Subcutaneous abdominal adipose tissue (tissue), 5 donors: ENCODE measurements around the gene SYK.

Experiments
- H3K27ac ChIP-seq: one replicate; pipeline ENCODE4 v1.7.0; 2013; ENCODE audit warnings: low read depth, mild to moderate bottlenecking, inconsistent platforms, low read length, moderate library complexity
- H3K27me3 ChIP-seq, 5 donors: one replicate each; pipeline ENCODE4 v1.7.0; 2013; ENCODE audit warnings: low read length in 5 of 5, inconsistent platforms in 1 of 5; ENCODE audit not compliant: control insufficient read depth in 5 of 5, insufficient read depth in 4 of 5
- H3K36me3 ChIP-seq, 5 donors: one replicate each; pipeline ENCODE4 v1.7.0; 2013; ENCODE audit warnings: low read length in 5 of 5; ENCODE audit not compliant: control insufficient read depth in 5 of 5, insufficient read depth in 5 of 5
- H3K4me1 ChIP-seq, 5 donors: one replicate each; pipeline ENCODE4 v1.7.0; 2013; ENCODE audit warnings: low read length in 5 of 5, mild to moderate bottlenecking in 3 of 5, moderate library complexity in 1 of 5; ENCODE audit not compliant: control insufficient read depth in 5 of 5, insufficient read depth in 5 of 5
- H3K4me3 ChIP-seq, 5 donors: one replicate each; pipeline ENCODE4 v1.7.0; 2013; ENCODE audit warnings: low read length in 5 of 5, low read depth in 1 of 5
- H3K9ac ChIP-seq, 5 donors: one replicate each; pipeline ENCODE4 v1.7.0; 2013; ENCODE audit warnings: low read length in 5 of 5, mild to moderate bottlenecking in 4 of 5, moderate library complexity in 3 of 5
- H3K9me3 ChIP-seq, 5 donors: one replicate each; pipeline ENCODE4 v1.7.0; 2013; ENCODE audit warnings: low read length in 5 of 5; ENCODE audit not compliant: control insufficient read depth in 5 of 5
- donor health status: healthy.
- donor health status: healthy.
- donor health status: healthy.
- donor health status: healthy.
- donor health status: healthy.

Gene SYK

GRCh38 chr9:90842176-90842777 lies 40.7 kb downstream of the SYK start:
- H3K4me1 ChIP-seq = peaks cover 0 to 8% (median 0%) of the 10 kb centered on the region in 5 donors
- H3K27me3 ChIP-seq = peaks cover 0 to 7% (median 0%) of the 10 kb centered on the region in 5 donors
- no peaks in the 10 kb centered on the region for H3K9me3 ChIP-seq
- H3K9ac ChIP-seq = no peak overlapping the region
- H3K36me3 ChIP-seq = peaks cover 0 to 20% (median 0%) of the 10 kb centered on the region in 5 donors
- H3K27ac ChIP-seq = no peak overlapping the region
- H3K4me3 ChIP-seq = no peak overlapping the region

DNA sequence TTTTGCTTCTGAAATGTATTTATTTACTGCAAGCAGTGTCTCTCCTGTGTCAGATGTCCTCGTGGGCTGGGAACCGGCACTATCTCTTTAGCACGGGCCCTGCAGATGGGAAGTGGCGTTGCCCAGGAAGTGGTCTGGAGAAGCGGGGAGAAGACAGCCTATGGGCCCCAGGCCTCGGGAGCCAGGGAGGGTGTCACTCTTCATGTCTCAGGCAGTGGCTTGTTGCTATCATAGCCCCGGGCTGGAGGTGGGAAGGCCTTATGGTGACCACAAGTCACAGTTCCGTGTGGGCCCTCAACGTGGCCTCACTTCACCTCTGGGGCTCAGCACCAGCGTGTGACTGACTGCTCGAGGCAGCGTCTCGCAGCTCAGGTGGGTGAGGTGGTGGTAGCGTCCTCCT lies 41.4 kb downstream of the SYK start:
- Histone ChIP-seq H3K27ac (no peak overlapping the region), H3K36me3 (peaks cover 0 to 28% (median 0%) of the 10 kb centered on the region in 5 donors), H3K9ac (no peak overlapping the region), H3K27me3 (peaks cover 0 to 7% (median 0%) of the 10 kb centered on the region in 5 donors), H3K4me3 (no peak overlapping the region), H3K4me1 (peaks cover 0 to 8% (median 0%) of the 10 kb centered on the region in 5 donors), H3K9me3 (no peaks in the 10 kb centered on the region)

- Histone ChIP-seq H3K4me1 (peaks cover 0 to 8% (median 1%) of the 10 kb centered on the region in 5 donors), H3K27ac (no peak overlapping the region), H3K4me3 (no peak overlapping the region), H3K27me3 (peaks cover 0 to 7% (median 0%) of the 10 kb centered on the region in 5 donors), H3K9ac (no peak overlapping the region), H3K36me3 (peaks cover 0 to 33% (median 0%) of the 10 kb centered on the region in 5 donors), H3K9me3 (no peaks in the 10 kb centered on the region)
Observed at GRCh38 chr9:90843525-90843924, 41.9 kb downstream of the SYK start.

DNA sequence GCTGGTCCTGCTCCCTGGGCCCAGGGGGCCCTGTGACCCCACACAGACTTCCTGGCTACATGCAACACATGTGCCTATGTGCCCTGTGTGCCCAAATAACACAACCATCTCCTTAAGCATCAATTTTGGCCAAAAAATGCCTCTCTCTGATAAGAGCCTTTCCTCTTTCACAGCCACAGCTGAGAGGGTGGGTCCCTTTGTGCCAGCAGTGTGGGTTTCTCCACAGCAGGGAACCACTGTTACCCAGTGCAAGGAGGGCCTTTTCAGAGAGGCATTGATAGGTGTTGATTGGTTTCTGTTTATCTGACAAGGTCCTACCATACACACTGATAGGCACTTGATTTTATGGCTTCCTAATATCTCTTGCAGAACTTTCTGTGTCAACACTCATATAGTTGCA lies 42.7 kb downstream of the SYK start:
- Histone ChIP-seq H3K4me3 (no peak overlapping the region), H3K36me3 (peaks cover 0 to 40% (median 0%) of the 10 kb centered on the region in 5 donors), H3K4me1 (peaks cover 0 to 6% (median 1%) of the 10 kb centered on the region in 5 donors), H3K27me3 (peaks cover 0 to 7% (median 0%) of the 10 kb centered on the region in 5 donors), H3K27ac (no peak overlapping the region), H3K9ac (no peak overlapping the region), H3K9me3 (no peaks in the 10 kb centered on the region)

- Histone ChIP-seq H3K27ac (no peak overlapping the region), H3K36me3 (peaks cover 0 to 49% (median 0%) of the 10 kb centered on the region in 5 donors), H3K9me3 (no peaks in the 10 kb centered on the region), H3K4me3 (no peak overlapping the region), H3K4me1 (peaks cover 0 to 6% (median 1%) of the 10 kb centered on the region in 5 donors), H3K9ac (no peak overlapping the region), H3K27me3 (no peaks in the 10 kb centered on the region)
Observed at GRCh38 chr9:90846770-90847419, 45.3 kb downstream of the SYK start.

- H3K4me1 ChIP-seq = peaks cover 0 to 2% (median 0%) of the 10 kb centered on the region in 5 donors
- H3K9ac ChIP-seq = no peak overlapping the region
- peaks cover 0 to 49% (median 0%) of the 10 kb centered on the region in 5 donors for H3K36me3 ChIP-seq
- no peaks in the 10 kb centered on the region for H3K27me3 ChIP-seq
- no peak overlapping the region for H3K27ac ChIP-seq
- H3K4me3 ChIP-seq = no peak overlapping the region
- no peaks in the 10 kb centered on the region for H3K9me3 ChIP-seq
Observed at GRCh38 chr9:90847971-90848370, 46.4 kb downstream of the SYK start.

- Histone ChIP-seq H3K9ac (no peak overlapping the region), H3K36me3 (peaks cover 0 to 49% (median 0%) of the 10 kb centered on the region in 5 donors), H3K27ac (no peak overlapping the region), H3K9me3 (no peaks in the 10 kb centered on the region), H3K4me1 (peaks cover 0 to 1% (median 0%) of the 10 kb centered on the region in 5 donors), H3K27me3 (no peaks in the 10 kb centered on the region), H3K4me3 (no peak overlapping the region)
Observed at GRCh38 chr9:90848866-90849265, 47.2 kb downstream of the SYK start.

DNA sequence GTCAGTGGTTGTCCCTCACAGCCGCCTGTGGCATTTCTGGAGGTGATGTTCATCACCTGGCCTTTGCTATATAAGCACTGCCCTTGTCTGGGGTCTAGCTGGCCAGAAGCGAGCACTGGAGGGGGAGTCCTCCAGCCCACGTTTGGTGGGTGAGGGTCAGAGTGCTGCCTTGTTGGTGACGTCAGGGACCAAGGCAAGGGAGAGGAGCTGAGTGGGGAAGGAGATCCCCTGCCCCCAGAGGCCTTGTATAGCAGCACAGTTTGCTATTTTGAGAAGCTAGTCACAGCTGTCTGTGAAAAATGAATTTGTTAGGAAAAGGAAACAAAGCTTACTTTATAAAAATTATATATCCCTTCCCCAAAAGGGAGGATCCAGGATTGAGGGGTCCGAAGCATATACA lies 49.8 kb downstream of the SYK start:
- H3K9ac ChIP-seq = no peak overlapping the region
- peaks cover 0 to 1% (median 0%) of the 10 kb centered on the region in 5 donors for H3K4me1 ChIP-seq
- no peak overlapping the region for H3K27ac ChIP-seq
- peaks cover 0 to 37% (median 0%) of the 10 kb centered on the region in 5 donors for H3K36me3 ChIP-seq
- no peaks in the 10 kb centered on the region for H3K27me3 ChIP-seq
- H3K4me3 ChIP-seq = no peak overlapping the region
- no peaks in the 10 kb centered on the region for H3K9me3 ChIP-seq

GRCh38 chr9:90853945-90854344 lies 52.3 kb downstream of the SYK start:
- Histone ChIP-seq H3K27ac (no peak overlapping the region), H3K4me1 (no peaks in the 10 kb centered on the region)

GRCh38 chr9:90854637-90855175 lies 53.1 kb downstream of the SYK start:
- H3K9ac ChIP-seq = no peak overlapping the region
- H3K36me3 ChIP-seq = peaks cover 0 to 6% (median 0%) of the 10 kb centered on the region in 5 donors
- H3K27me3 ChIP-seq = no peaks in the 10 kb centered on the region
- H3K9me3 ChIP-seq = no peaks in the 10 kb centered on the region
- no peaks in the 10 kb centered on the region for H3K4me1 ChIP-seq
- H3K4me3 ChIP-seq = no peak overlapping the region
- H3K27ac ChIP-seq = no peak overlapping the region

More at GRCh38 chr9:90853945-90854344, 52.3 kb downstream of the SYK start:
- Histone ChIP-seq H3K27me3 (no peaks in the 10 kb centered on the region), H3K9ac (no peak overlapping the region), H3K9me3 (no peaks in the 10 kb centered on the region), H3K4me3 (no peak overlapping the region), H3K36me3 (peaks cover 0 to 12% (median 0%) of the 10 kb centered on the region in 5 donors)
